H1 (cell line): Measurements from ENCODE around the gene BEST1. TPM values are rescaled to one million over a fixed set of nuclear protein-coding genes. Genes with fewer than 3 reads are reported as not detected.

Source experiments
- EP300 ChIP-seq, 2 experiments: IDR thresholded peaks; 1 replicate in 1 of 2; 2 replicates in 1 of 2; pipeline ENCODE4 v1.6.1; 2011 to 2012; ENCODE audit warnings: low read depth in 2 of 2, low read length in 2 of 2, mild to moderate bottlenecking in 2 of 2, borderline replicate concordance in 1 of 2, inconsistent platforms in 1 of 2, moderate library complexity in 1 of 2
- EZH2 ChIP-seq: fragments of 200-600 bp; sonication (generic); IDR thresholded peaks from 2 replicates; pipeline ENCODE4 v1.7.1; 2012; ENCODE audit warnings: low read depth, mild to moderate bottlenecking, moderate library complexity, low read length, inconsistent platforms; ENCODE audit not compliant: severe bottlenecking
- GABPA ChIP-seq: IDR thresholded peaks from 2 replicates; pipeline ENCODE4 v1.6.1; 2011; ENCODE audit warnings: mild to moderate bottlenecking, low read length, moderate library complexity, borderline replicate concordance; ENCODE audit not compliant: insufficient read depth
- KDM1A ChIP-seq: fragments of 200-600, 300-600 bp; sonication (generic); IDR thresholded peaks from 2 replicates; pipeline ENCODE4 v1.7.1; 2016; ENCODE audit warnings: mild to moderate bottlenecking, low read length, borderline replicate concordance
- KDM5A ChIP-seq: fragments of 200-600 bp; IDR thresholded peaks from 2 replicates; pipeline ENCODE4 v1.7.1; 2012; ENCODE audit warnings: mild to moderate bottlenecking, low read length, inconsistent platforms, mixed read lengths
- POLR2AphosphoS5 ChIP-seq: IDR thresholded peaks from 2 replicates; pipeline ENCODE4 v1.6.1; 2011; ENCODE audit warnings: low read depth, low read length
- RAD21 ChIP-seq, 2 experiments: IDR thresholded peaks in 1 of 2; conservative IDR thresholded peaks in 1 of 2; 2 replicates each; pipeline ENCODE4 v1.6.1; 2011; ENCODE audit warnings: low read depth in 2 of 2, low read length in 2 of 2, improper control_type of control experiment in 1 of 2, inconsistent platforms in 1 of 2, mild to moderate bottlenecking in 1 of 2, moderate library complexity in 1 of 2
- RXRA ChIP-seq: IDR thresholded peaks from 2 replicates; pipeline ENCODE4 v1.6.1; 2011; ENCODE audit warnings: low read depth, mild to moderate bottlenecking, low read length, moderate library complexity; ENCODE audit not compliant: insufficient read depth
- SIX5 ChIP-seq: IDR thresholded peaks from 2 replicates; pipeline ENCODE4 v1.6.1; 2011; ENCODE audit warnings: mild to moderate bottlenecking, low read depth, low read length
- TEAD4 ChIP-seq: IDR thresholded peaks from 2 replicates; pipeline ENCODE4 v1.6.1; 2012; ENCODE audit warnings: low read depth, low read length, inconsistent platforms, mixed read lengths
- ZNF274 ChIP-seq: IDR thresholded peaks from 2 replicates; pipeline ENCODE4 v1.7.0; 2012; ENCODE audit warnings: low read length, borderline replicate concordance; ENCODE audit errors: extremely low read depth
- polyA plus RNA-seq, 7 experiments: library from polyadenylated mRNA; depleted of rRNA in 3 of 7; stranded (reverse) in 5 of 7; unstranded in 2 of 7; fragments of >200 nt in 5 of 7; fragments of 200-250 nt in 2 of 7; gene quantifications; 1 replicate in 5 of 7; 2 replicates in 1 of 7; 4 replicates in 1 of 7; pipeline versions ENCODE4 v1.2.1 to v1.2.3, GENCODE V29; 2011 to 2013; ENCODE audit warnings: missing spikeins in 2 of 7, mixed read lengths in 2 of 7
- total RNA-seq: library from RNA; stranded (reverse); fragmentation: NEBNext Ultra II Directional; extraction: Animal tissue kit (Norgen Biotek cat#: 25700); gene quantifications from 2 replicates; pipeline ENCODE4 v1.2.1, GENCODE V29; 2021

The BEST1 gene
- total and polyA plus RNA-seq, 2 of the 8 experiments (the other 6 are each of a cell fraction or from before 2014, with no cell fraction given), result 0.22 to 0.62 TPM

DNA sequence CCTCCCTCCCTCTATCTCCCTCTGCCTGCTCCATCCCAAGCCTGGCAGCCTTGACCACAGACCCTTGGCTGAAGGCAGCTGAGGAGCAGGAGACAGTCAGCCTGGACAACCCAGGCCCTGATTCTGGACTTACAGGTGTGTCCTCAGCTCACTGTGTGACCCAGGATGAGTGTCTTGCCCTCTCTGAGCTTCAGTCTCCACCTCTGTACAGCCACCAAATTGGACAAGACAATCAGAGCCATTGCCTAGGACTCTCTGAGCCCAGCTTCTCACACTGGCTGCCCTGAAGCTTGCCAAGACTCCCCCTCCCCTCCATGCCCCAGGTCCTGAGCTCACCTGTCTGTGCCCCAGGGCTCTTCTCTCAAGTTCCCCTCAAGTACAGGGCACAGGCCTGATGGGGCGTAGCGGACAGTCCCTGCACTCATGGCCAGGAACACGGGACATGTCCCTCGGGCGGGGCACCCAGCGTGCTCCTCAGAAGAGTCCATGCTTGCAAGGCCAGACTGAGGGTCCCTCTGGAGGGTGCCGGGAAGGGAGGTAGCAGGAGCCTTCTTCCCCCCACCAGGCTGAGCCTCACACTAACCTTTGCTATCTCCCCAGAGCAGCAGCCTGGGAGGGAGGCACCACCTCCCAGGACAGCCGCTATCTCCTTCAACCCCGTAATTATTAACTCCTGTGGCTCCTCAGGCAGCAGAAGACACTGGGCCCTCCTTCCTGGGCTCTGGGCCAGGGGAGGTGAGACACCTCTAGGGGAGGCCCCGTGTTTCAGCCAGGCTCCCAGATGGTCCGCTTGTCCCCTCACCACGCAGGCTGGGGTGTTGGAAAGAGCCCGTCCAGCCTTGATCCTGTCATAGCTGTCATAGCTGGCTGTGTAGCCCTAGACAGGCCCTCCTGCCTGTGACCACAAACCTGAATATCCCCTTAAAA is 30.2 kb upstream of the BEST1 start (continued):
- TF ChIP-seq POLR2AphosphoS5 (no peak), EP300 (IDR thresholded peaks at IDR 0.05; ENCODE audit: borderline replicate concordance in 1 of 2, low read depth in 2 of 2, low read length in 2 of 2) (no peak), ZNF274 (no peak), EZH2 (no peak), TEAD4 (no peak), GABPA (no peak), RXRA (no peak), SIX5 (no peak), KDM1A (no peak), KDM5A (no peak), RAD21 (IDR thresholded peaks at IDR 0.05 in 1 of 2, conservative IDR thresholded peaks at IDR 0.05 in 1 of 2; ENCODE audit: low read depth in 2 of 2, low read length in 2 of 2) (no peak)
